DMS79 treated with DMSO at 0.1 percent for 48 hours (cell line): Measurements from ENCODE around the gene ZNF529.
"Not testable (repeated sequence)": the region's sequence is repeated elsewhere in the genome, so short reads cannot be mapped to it uniquely, and the experiment has no call there.

Experiments
- DNase-seq: peaks from one replicate; lab custom pipeline; 2025; lab: John Stamatoyannopoulos, UW

ZNF529 gene

GRCh38 chr19:36573020-36573894 lies at the start of gene ZNF529:
Gene ZNF529, minus strand, starts transcription at chr19:36573292. Its CDS starts 946 bp downstream, at chr19:36572346.
- DNase-seq: peak; percentile 89

GRCh38 chr19:36605877-36606478 lies 32.9 kb upstream of the ZNF529 start:
- no peak for DNase-seq

GRCh38 chr19:36605101-36605876 lies 32.2 kb upstream of the ZNF529 start, which contains the start of gene ZNF382:
Gene ZNF382, plus strand, starts transcription at chr19:36605313. Its CDS starts 4,602 bp downstream, at chr19:36609915.
- peak; percentile 65 for DNase-seq

- DNase-seq: no peak
These were observed 31.6 kb upstream of the ZNF529 start for GRCh38 chr19:36604656-36605100.

DNA sequence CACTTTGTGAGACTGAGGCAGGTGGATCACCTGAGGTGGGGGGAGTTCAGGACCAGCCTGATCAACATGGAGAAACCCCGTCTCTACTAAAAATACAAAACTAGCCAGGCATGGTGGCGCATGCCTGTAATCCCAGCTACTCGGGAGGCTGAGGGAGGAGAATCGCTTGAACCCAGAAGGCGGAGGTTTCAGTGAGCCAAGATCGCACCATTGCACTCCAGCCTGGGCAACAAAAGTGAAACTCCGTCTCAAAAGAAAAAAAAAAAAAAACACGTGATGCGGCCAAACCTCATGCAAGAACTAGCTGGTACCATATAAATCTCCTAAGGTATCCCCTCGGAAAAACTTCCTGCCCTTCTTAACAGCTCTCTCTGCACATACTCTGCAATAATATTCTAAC lies 29.6 kb upstream of the ZNF529 start:
- not testable (repeated sequence) for DNase-seq

- DNase-seq: no peak
These were observed 6.2 kb upstream of the ZNF529 start for GRCh38 chr19:36579255-36579654.

GRCh38 chr19:36577271-36577996 lies 4.3 kb upstream of the ZNF529 start:
- DNase-seq: no peak

GRCh38 chr19:36574741-36575140 lies 1.6 kb upstream of the ZNF529 start:
- DNase-seq: no peak

GRCh38 chr19:36573895-36574720 lies 1.0 kb upstream of the ZNF529 start:
- DNase-seq: no peak

GRCh38 chr19:36572593-36573019 lies 486 bp downstream of the ZNF529 start:
- DNase-seq: no peak

DNA sequence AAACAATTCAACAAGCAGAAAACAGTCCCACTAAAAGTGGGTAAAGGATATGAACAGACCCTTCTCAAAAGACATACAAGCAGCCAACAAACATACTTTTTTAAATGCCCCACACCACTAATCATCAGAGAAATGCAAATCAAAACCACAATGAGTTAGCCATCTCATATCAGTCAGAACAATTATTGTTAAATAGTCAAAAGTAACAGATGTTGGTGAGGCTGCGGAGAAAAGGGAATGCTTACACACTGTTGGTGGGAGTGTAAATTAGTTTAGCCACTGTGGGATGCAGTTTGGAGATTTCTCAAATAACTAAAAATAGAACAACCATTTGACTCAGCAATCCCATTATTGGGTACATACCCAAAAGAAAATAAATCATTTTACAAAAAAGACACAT lies 8.7 kb downstream of the ZNF529 start:
- no peak for DNase-seq

GRCh38 chr19:36547001-36547732 lies 25.9 kb downstream of the ZNF529 start:
- DNase-seq: no peak

DNA sequence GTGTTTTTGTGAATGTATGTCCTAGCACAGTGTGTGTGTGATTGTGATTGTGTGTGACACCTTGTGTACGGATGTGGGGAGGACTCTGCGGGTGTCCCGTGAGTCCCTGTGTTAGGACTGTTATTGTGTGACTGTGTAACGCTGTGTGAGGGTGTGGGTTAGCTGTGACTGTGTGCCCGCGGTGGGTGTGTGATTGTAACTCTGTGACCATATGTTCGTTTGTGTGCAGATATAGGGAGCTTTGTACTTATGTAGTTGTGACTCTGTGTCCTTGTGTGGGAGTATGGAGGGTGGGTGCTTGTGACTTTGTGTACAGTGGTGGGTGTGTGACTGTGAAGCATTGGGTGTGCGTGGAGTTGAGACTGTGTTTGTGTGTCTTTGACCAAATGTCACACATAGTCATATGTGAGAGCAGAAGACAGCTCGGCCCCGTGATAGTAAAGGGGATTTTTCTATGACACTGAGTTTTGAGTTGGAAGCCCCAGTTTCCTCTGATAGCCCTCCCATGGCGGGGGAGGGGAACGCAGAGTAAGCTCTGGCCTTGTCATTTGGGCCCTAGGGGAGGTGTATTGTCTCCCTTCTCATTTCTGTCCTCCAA lies 44.1 kb downstream of the ZNF529 start:
- no peak for DNase-seq

DNA sequence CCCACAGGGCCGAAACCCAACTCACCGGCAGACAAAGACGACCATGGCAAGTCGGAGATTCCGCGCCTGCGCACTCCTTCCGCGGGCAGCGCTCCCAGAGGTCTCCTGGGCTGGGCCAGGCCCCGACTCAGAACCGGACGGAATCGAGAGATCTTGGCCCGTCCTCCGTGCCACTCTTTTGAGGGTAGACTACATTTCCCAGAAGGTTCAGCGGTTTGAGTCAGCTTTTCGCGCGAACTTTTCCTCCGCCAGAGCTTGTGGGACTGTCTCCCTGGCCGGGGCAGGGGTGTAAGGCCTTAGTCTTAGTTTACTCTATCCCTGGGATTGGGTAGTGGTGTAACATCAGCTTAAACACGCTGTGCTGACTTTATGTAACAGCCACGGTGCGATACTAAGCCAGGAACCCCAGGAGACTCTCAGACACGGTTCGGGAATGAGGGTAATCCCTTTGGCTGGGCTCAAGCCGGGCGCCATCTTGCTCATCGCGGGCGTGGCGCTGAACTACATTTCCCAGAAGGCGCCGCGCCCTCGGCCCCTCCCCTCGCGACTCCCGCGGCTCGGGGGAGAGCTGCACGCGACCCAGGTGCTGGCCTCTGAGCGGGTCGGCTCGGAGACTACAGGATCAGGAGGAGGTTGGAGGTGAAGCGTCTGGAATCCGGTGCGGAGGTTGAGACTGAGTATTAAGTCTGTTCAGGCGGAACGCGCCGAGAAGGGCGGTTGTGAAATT lies 44.7 kb downstream of the ZNF529 start, which contains the start of gene ZNF260:
ZNF260 (minus strand) TSS at position 78 of the 727 bp plus-strand sequence. CDS start 13,033 bp downstream, outside the sequence.
- peak; percentile 95 for DNase-seq

DNA sequence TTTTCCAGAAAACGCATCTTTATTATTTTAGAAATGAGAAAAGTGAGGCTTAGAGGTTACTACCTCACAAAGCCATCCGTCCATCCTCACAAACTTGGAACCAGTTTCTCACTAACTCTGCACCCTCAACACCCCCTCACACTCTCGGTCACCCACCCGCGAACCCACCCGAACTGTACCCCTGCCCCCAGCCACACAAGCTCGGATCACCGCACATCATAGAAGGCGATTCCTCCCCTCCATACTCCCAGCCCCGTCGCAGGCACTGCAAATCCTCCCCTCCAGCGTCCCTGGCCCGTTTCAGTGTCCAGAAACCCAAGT lies 45.3 kb downstream of the ZNF529 start:
- DNase-seq: no peak

- no peak for DNase-seq
These were observed 45.8 kb downstream of the ZNF529 start for GRCh38 chr19:36527341-36527740.

GRCh38 chr19:36526581-36526980 lies 46.5 kb downstream of the ZNF529 start:
- DNase-seq: no peak

DNA sequence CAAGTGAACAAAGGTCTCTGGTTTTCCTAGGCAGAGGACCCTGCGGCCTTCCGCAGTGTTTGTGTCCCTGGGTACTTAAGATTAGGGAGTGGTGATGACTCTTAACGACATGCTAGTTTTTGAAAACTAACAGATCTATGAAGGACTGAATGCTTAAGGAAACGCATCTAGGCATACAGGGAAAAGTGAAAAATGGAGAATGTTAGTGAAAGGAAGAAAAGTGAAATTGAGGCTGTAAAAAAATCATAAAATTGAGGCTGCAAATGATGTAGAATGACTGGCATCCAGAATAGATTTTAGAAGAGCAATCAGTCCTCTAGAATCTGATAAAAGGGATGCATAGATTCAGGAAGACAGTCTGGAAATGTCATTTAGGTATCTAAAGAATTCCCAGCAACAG lies 48.5 kb downstream of the ZNF529 start:
- no peak for DNase-seq

GRCh38 chr19:36514012-36514612 lies 59.0 kb downstream of the ZNF529 start:
- DNase-seq: no peak
